Ramos (cell line): ENCODE results near the gene ST7.
"Not testable (repeated sequence)": the region's sequence is repeated elsewhere in the genome, so short reads cannot be mapped to it uniquely, and the experiment has no call there.

Experiments used
- in situ Hi-C: fragments of 300-500 bp; cut with MboI; formaldehyde crosslinking; loops from one replicate; pipeline ENCODE4 v1.14.3; 2022; ENCODE audit warnings: low sequenced_read_pairs; ENCODE audit not compliant: unreplicated experiment

Gene ST7

DNA sequence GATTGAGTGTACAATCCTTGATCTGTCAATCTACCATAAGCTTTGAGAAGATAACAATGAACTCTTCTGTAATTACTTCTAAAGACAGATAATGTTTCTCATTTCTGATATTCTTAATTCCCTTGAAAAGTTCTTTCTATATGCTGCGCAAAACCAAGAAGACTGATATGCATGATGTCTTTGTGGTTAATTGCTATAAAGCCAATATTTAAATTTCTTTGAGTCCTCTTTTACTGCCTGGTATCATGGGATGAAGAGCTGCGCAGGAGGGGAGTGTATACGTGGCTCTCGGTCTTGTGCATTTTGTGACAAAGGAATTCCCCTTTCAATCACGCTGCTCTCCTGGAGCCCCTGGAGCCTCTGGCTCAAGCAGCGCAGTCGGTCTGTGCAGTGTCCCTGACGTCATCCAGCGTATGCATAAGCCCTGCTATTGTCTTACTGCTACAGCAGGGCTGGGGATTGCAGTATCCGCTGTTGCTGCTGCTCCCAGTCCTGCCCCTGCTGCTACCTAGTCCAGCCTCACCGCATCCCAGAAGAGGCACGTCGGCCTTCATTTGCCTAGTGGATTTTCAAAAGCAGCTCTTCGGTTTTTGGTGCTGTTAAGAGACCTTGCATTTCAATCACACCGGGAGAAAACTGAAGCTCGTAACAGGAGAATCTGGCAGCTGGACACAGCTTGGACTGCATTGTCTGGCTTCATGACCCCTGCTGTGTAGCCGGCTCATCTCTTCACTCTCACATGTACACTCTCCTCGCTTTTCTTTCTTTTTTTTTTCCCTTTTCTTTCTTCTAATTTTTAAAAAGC is 66.7 kb downstream of the ST7 start:
- in situ Hi-C loops: no loop called here

DNA sequence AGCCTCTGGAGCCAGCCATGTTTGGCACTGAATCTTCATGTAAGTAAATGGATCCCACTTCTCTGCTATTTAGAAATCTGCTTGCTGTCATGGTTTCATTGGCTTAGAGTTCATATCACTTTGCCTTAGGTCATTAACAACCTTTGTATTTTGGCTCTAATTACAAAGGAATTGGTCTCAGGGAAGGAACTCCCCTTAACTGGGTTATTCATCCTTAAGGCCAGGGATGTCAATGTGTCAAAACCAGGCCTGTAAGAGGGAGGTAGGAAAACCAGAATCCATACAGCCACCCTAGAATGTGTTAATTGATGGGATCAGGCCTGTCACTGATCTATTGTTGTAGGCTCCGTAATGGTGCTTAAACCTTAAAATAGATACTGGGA is 67.3 kb downstream of the ST7 start:
- in situ Hi-C loops: no loop called here

DNA sequence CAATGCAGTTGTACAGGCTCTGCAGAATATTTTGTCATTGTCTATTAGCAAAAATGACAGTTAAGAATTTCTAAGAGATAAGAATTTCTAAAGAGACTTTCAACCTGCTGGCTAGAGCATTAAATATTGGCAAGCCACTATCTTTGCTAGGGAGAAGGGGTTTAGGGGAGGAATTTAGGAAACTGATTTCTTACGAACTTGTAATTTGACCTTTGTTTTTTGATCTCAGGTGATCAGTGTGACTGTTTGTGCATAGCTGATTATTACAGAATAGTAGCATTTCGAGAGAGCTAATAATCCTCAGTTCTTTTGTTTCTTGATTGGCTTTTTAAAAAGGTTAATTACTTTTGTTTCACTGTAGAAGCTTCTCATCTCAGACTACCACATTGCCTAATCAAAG is 68.1 kb downstream of the ST7 start:
- in situ Hi-C loops: no loop called here

DNA sequence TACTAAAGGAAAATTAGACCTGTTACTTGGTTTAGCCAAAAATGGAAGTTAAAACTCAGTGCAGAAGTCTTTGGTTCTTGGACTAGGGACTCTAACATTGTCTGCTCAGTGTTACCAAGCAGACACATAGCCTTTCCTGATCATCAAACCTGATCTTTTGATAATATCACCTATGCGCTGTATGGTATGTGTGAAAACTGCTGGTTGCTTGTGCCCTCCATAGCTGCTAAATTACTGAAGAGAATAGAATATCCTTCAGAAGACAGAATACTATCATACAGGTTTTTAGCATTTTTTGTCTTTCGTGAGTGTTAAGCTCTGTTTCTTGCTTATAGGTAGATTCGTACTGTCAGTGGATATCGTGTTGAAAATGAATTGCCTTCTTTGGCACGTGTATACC is 68.7 kb downstream of the ST7 start:
- in situ Hi-C loops: no loop called here

DNA sequence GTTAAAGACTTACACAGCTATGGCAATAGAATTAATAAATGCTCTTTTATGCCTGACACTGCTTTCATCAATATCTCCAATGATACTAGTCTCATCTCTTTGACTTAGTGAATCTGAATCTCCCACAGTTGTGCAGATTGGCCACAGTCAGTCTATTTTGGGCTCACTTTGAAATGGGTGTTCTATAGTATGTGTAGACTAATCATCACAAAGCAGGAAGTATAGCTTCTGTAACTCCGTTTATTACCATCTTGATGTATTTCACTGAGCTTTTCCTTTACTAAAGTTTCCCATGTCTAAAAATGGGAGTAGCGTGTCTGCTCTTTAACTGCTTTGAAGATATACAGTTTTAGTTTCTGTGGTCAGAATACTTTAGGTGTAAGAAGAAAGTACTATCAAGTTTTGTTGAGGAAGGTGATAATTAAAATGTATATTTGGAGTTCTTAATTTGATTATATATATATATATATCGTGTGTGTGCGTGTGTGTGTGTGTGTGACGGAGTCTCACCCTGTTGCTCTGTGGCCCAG is 70.1 kb downstream of the ST7 start:
- in situ Hi-C loops: no loop called here

DNA sequence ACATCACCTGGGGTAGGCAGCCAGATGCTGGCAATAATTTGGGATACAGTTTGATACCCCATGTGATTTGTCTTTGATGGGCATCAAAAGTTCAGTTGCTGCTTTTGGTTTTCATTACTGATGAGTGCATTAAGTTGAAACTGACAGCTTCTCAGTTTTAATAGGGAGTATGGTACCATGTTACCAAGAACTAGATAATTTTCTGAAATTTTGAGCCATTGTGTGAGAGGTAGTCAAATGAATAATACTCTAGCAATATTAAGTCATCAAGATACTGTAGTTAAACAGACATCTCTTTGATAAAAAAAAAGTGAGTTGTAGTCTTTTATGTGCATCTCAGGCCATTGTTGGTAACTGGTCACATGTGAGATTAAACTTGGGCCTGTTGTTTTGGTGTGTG is 71.5 kb downstream of the ST7 start:
- in situ Hi-C loops: no loop called here

DNA sequence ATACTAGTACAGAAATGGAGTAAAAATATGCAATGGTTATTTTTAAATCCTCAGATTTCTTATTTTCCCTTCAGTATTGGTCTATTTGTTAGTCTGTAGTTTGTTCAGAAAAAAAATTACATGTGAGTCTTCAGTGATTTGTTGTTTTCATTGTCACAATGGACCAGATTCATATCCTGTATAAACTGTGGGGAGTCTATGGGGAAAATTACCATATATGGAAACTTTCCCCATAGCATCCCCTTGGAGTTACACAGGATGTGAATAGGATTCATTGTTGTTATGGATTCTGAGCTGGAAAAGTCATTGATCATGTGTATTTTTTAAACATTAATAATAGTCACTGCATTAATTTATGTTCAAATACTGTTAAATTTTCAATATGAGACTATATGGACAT is 72.6 kb downstream of the ST7 start:
- in situ Hi-C loops: no loop called here

DNA sequence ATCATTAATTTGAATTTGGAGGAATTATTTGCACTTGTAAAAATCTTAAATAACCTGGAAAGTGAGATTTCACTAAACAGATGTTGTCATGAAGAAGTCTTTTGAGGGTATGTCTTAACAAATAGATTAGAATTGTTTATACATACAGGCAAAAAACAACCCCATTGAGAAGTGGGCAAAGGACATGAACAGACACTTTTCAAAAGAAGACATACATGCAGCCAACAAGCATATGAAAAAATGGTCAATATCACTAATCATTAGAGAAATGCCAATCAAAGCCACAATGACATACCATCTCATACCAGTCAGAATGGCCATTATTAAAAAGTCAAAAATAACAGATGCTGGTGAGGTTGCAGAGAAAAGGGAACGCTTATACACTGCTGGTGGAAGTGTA is 77.0 kb downstream of the ST7 start:
- in situ Hi-C loops: not testable (repeated sequence)

DNA sequence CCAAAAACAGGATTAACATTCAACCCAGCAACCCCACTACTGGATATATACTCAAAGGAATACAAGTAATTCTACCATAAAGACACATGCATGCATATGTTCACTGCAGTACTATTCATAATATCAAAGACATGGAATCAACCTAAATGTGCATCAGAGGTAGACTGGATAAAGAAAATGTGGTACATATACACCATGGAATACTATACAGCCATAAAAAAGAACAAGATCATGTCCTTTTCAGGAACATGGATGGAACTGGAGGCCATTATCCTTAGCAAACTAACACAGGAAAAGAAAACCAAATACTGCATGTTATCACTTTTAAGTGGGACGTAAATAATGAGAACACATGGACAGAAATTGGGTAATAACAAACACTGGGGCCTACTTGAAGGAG is 77.5 kb downstream of the ST7 start:
- in situ Hi-C loops: not testable (repeated sequence)

DNA sequence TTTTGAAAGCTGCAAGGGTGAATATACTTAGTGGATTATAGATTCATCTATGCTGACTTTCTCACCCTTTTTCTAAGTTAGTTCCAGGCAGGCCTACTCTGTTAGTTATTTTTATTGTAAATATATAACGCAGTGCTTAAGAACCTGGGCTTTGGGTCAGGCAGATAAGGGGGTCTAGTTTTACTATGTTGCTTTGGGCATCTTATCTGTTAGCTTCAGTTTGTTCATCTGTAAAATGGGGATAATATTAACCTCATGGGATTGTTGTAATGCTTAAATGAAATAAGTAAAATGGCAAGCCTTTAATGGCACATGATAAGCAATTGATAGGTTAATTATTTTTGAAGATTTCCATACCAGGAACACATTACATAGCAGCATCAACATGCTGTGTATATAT is 79.5 kb downstream of the ST7 start:
- in situ Hi-C loops: no loop called here

DNA sequence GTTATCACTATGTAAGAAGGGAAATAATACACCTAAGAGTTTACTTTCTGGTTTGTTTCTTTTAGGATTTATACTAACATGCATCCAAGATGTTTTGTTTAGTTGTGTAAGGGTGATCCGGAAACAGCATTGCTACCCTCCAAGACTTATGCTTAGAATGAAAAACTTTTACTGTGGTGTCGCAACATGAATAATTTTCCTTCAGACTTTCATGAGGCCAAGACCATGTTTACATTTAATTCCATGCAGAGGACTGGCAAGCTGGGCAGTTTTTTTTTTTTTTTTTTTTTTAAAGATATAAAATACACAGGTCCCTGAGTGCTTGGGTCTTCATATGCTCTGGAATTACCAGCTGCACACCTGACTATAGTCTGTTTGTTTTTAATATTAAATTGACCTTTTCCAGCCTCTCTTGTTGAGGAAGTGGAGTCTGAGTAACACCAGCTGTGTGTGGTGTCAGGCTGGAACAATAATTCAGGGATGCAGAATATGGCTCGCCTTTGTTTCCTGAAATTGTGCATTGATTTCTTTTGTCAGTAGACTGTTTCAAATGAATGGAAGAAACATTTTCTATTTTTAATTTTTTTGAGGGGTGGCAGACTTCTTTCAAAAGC is 81.7 kb downstream of the ST7 start:
- in situ Hi-C loops: no loop called here

DNA sequence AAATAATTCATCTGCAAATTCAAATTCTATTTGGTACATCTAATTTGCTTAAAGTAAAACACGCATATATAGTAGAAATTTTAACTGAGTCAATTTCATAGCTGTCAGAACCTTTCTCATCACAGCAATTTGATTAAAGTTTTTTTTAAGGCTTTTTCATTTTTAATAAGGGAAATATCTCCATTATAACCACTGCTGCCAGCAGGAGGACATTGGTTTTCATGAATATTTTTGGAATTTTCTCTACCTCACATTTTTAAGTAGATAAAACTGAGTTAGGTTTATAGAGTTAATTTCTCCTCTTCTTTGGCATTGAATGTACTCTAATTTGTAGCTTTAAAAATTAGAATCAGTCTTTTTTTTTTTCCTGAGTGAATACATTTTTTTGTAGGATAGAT is 82.2 kb downstream of the ST7 start:
- in situ Hi-C loops: no loop called here

DNA sequence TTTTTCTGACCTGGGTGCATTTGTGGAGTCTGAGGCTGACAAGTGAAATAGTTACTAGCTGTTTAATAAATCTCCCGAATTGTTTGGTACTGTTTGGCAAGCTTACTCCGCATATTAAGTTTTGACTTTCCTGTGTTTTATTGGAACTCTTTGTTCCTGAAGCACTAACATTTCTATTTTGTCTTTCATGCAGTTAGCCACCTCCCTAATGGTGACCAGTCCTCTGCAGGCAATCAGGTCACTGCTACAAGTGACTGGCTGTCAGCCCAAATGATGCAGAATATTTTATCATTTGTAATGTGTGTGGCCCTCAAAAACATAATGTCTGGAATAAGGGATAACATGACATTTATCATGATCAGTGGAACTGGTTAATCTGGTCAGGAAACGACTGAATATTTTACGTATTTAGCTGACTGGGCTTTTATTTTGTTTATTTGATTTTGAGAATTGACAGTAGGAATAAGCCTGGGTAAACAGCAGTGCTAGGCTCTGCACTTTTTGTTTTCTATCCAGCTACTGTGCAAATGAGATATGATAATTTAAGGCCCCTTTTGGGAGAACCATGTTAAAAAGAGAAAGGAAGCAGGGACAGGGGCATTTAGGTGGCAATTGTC is 82.9 kb downstream of the ST7 start:
- in situ Hi-C loops: no loop called here

DNA sequence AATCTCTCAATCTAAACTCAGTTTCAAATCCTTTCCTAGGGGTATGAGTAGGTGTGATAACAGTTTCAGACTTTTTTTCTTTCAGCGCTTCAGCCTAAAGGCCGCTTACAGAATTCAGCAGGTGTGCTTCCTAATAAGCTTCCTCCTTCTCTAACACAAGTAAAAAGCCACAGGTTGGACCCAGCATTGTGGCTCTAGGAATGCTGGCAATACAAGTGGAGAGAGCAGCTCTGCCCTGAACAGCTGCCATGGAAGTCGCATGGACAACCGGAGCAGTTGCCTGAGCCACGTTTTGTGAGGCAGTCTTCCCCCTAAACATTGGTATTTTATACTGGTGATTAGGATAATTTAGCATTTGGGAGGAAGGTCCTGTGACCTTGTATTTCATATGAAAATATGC is 83.5 kb downstream of the ST7 start:
- in situ Hi-C loops: no loop called here

DNA sequence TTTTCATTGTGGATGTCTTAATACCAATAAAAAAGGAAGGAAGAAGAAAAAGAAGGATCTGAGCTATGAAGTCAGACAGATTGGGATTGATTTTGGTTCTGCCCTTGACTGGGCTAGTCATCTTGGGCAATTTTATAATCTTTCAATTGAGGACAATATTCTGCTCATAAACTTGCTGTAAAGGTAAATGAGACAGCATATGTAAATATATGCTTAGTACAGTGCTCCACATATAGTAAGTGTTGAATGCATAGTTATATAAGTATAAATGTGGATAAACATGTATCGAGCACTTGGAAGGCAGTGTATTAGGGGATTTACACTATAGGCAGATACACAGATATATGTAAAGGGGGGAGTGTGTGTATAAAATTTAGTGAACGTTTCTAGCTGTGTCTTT is 85.1 kb downstream of the ST7 start:
- in situ Hi-C loops: no loop called here

DNA sequence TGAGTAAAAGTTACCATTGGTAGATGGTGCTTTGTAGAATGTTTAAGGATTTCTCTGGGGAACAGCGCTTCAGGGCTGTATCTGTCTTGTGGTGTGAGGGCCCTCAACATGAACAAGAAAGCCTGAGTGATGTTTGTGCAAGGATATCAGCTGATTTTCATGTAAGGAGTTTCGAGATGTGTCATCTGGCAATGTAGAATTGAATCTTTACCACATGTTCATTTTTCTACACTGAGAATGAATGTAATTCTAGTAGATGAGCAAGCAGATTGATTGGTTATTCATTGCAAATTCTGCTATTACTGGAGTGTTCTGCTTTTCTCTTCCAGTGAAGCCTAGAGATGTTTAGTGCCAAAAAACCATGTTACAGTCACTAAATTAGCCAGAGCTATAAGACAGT is 87.7 kb downstream of the ST7 start:
- in situ Hi-C loops: no loop called here

DNA sequence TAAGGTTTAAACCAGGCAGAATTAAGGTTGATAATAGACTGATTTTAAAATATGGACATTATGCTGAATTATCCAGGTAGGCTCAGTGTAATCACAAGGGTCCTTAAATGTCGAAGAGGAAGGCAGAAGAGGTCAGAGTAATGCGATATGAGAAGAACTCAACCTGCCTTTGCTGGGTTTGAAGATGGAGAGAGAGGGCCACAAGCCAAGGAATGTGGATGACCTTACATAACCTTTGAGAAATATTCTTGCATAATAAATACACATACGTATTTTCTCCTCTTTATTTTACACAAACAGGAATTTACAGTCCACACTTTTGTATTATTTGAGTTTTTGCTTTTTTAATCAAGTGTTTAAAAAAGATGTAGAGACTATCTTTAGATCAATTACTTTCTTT is 88.5 kb downstream of the ST7 start:
- in situ Hi-C loops: no loop called here

DNA sequence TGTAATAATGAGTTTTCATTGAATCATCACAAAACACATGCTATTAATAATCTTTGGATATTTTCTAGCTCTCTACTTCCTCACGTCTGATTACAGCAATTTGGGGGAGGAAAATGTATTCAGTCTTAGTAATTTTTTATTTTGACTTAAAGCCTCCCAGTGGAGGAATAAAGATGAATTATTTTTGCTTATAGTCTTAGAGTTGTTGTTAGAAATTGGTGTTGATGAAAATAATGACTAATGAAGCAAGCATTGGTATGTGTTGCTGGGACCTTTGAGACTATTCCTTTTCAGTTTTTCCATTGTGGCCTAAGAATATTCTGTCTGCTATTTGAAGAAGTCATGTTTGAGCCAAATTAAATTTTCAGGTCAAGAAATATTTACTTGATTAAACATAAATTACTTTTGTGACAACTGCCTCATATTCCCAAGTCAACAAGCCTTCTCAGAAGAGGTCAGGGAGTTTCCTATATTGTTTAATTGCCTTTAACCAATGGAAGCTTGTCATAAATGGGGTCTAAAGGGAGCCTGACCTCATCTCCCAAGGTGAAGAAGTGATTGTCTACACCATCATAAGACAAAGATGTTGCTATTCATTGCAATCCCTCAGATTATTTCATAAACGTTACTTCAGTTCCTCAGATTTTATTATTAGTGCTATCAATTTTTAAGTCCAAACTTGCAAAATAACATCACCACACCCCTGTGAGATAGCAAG is 90.0 kb downstream of the ST7 start:
- in situ Hi-C loops: no loop called here

DNA sequence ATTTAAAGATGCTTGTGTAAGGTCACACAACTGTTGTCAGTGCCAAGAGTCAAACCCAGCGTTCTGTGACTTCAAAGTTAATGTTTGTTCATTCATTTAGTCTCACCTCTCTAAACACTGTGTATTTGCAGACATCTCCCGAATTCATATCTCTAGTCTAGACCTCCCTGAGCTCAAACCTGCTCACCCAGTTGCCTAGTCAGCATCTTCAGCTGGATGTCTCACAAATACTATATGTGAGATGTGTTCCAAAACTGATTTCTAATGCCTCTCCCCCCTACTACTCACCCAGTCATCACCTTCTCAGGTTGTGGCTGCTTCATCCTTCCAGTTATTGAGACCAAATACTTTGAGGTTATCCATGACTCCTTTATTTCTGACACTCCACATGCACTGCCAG is 91.4 kb downstream of the ST7 start:
- in situ Hi-C loops: no loop called here

DNA sequence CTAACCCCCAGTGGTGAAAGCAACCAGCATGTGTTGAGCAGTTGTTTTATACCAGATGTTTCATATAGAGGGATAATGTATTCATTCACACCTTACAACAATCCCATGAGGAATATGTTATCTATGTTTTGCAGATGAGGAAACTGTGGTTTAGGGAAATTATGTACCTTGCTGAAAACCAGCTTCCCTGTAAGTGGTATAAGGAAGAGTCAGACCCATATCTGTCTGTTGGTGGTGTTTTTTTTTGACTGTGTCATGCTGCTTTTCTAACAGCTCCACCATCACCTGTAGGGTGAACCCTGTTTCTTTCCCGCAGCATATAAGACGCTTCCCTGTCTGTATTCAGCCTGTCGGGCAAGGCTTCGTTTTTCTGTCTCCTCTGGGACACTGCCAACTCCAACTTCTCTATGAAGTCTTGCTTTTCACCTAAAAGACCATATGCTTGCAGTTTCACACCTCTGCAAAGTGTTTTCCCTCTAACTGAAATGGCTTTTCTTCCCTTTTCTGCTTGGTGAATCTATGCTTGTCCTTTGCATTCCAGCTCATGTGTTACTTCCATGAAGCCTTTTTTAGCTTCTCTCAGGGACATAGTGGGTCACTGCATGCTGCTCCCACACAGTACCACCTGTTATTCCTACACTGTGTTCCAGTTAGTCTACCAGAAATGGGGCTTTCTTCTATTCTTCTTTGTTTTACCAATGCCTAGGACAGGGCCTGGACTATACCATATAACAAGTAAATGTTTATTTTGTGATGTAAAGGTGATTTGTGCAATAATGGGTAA is 92.8 kb downstream of the ST7 start:
- in situ Hi-C loops: no loop called here
